CD4-positive, CD25-positive, alpha-beta regulatory T cell (primary cell): Measurements from ENCODE around the gene PDE4D. TPM values are rescaled to one million over a fixed set of nuclear protein-coding genes. Genes with fewer than 3 reads are reported as not detected.

Experiments used
- ATAC-seq, 2 donors: fragments of 150-1000 bp; cut with Tn5 transposase; one replicate each; pipeline ENCODE4 v1.10.0; 2021; ENCODE audit warnings: low read depth in 2 of 2, moderate number of reproducible peaks in 2 of 2, moderate library complexity in 1 of 2
- DNase-seq, 3 donors: peaks; one replicate each; pipeline versions ENCODE4 v3.0.0 to v3.0.0-alpha.2; 2012 to 2022; ENCODE audit warnings: mixed read lengths in 1 of 3
- H3K27ac ChIP-seq: one replicate; pipeline ENCODE4 v1.7.0; 2013; ENCODE audit warnings: mild to moderate bottlenecking, low read length; ENCODE audit not compliant: insufficient read depth, poor library complexity, severe bottlenecking
- H3K27me3 ChIP-seq: one replicate; pipeline ENCODE4 v1.7.0; 2013; ENCODE audit warnings: low read length; ENCODE audit not compliant: control insufficient read depth, insufficient read depth
- H3K36me3 ChIP-seq: one replicate; pipeline ENCODE4 v1.7.0; 2013; ENCODE audit warnings: mild to moderate bottlenecking, low read length, moderate library complexity; ENCODE audit not compliant: control insufficient read depth, insufficient read depth
- H3K4me1 ChIP-seq: 2 replicates; pipeline ENCODE4 v1.7.0; 2013; ENCODE audit warnings: mild to moderate bottlenecking, low read length; ENCODE audit not compliant: insufficient read depth, control insufficient read depth, poor library complexity, severe bottlenecking
- H3K4me3 ChIP-seq: one replicate; pipeline ENCODE4 v1.7.0; 2013; ENCODE audit warnings: low read depth, mild to moderate bottlenecking, low read length, moderate library complexity
- H3K9me3 ChIP-seq, 2 experiments: 1 replicate in 1 of 2; 2 replicates in 1 of 2; pipeline ENCODE4 v1.7.0; 2013; ENCODE audit warnings: low read length in 2 of 2, mild to moderate bottlenecking in 1 of 2, moderate library complexity in 1 of 2; ENCODE audit not compliant: control insufficient read depth in 2 of 2
- H3K27ac Mint-ChIP-seq, 3 donors: one replicate each; pipeline ENCODE4 v1.8.0; 2020 to 2022; ENCODE audit warnings: mild to moderate bottlenecking in 3 of 3, mixed read lengths in 3 of 3, moderate library complexity in 2 of 3
- H3K27me3 Mint-ChIP-seq: one replicate; pipeline ENCODE4 v1.8.0; 2022; ENCODE audit warnings: mild to moderate bottlenecking, mixed read lengths
- H3K36me3 Mint-ChIP-seq: one replicate; pipeline ENCODE4 v1.8.0; 2020; ENCODE audit warnings: mixed read lengths
- H3K4me1 Mint-ChIP-seq, 4 donors: one replicate each; pipeline ENCODE4 v1.8.0; 2020 to 2022; ENCODE audit warnings: mixed read lengths in 4 of 4, mild to moderate bottlenecking in 1 of 4
- H3K4me3 Mint-ChIP-seq, 4 donors: one replicate each; pipeline ENCODE4 v1.8.0; 2020 to 2022; ENCODE audit warnings: mild to moderate bottlenecking in 4 of 4, mixed read lengths in 4 of 4, moderate library complexity in 3 of 4
- H3K9me3 Mint-ChIP-seq, 7 donors: one replicate each; pipeline ENCODE4 v1.8.0; 2020 to 2022; ENCODE audit warnings: mixed read lengths in 7 of 7, mild to moderate bottlenecking in 3 of 7, moderate library complexity in 2 of 7
- polyA plus RNA-seq, 4 donors: library from polyadenylated mRNA; unstranded; fragments of 300-500 nt; fragmentation: Illumina TruSeq; gene quantifications; one replicate each; pipeline ENCODE4 v1.2.3, GENCODE V29; 2021
- total RNA-seq: library from RNA; stranded (reverse); gene quantifications from one replicate; pipeline ENCODE4 v1.2.3, GENCODE V29; 2022

Gene PDE4D
- total and polyA plus RNA-seq, 5 donors from 2014 or later: 2.1 to 39.9 (median 4.8) TPM

GRCh38 chr5:59587489-59588337 is 305.8 kb downstream of the PDE4D start:
- H3K4me3 Mint-ChIP-seq: no peak overlapping the region
- no peaks in the 10 kb centered on the region for H3K4me1 ChIP-seq
- no peaks in the 10 kb centered on the region for H3K9me3 ChIP-seq
- peaks cover 0 to 10% (median 4%) of the 10 kb centered on the region in 4 donors for H3K4me1 Mint-ChIP-seq
- H3K9me3 Mint-ChIP-seq: peaks cover 0 to 3% (median 0%) of the 10 kb centered on the region in 7 donors
- H3K4me3 ChIP-seq: no peak overlapping the region
- H3K27me3 Mint-ChIP-seq: no peaks in the 10 kb centered on the region
- H3K36me3 ChIP-seq: no peaks in the 10 kb centered on the region
- DNase-seq (no peak), ATAC-seq (no peak)
- H3K27ac Mint-ChIP-seq: no peak overlapping the region
- no peaks in the 10 kb centered on the region for H3K27me3 ChIP-seq
- no peak overlapping the region for H3K27ac ChIP-seq
- H3K36me3 Mint-ChIP-seq: no peaks in the 10 kb centered on the region

- no peak overlapping the region for H3K27ac ChIP-seq
- H3K27me3 ChIP-seq: no peaks in the 10 kb centered on the region
- Mint-ChIP-seq H3K4me1 (peaks cover 0 to 10% (median 3%) of the 10 kb centered on the region in 4 donors), H3K9me3 (peaks cover 0 to 3% (median 0%) of the 10 kb centered on the region in 7 donors), H3K36me3 (no peaks in the 10 kb centered on the region), H3K27me3 (no peaks in the 10 kb centered on the region), H3K4me3 (no peak overlapping the region), H3K27ac (no peak overlapping the region)
- DNase-seq (no peak), ATAC-seq (no peak)
- H3K4me3 ChIP-seq: no peak overlapping the region
- H3K4me1 ChIP-seq: no peaks in the 10 kb centered on the region
- H3K36me3 ChIP-seq: no peaks in the 10 kb centered on the region
- H3K9me3 ChIP-seq: no peaks in the 10 kb centered on the region
Measured at GRCh38 chr5:59586841-59587240, 306.7 kb downstream of the PDE4D start.

GRCh38 chr5:59584858-59585846 is 308.4 kb downstream of the PDE4D start:
- H3K9me3 Mint-ChIP-seq: peaks cover 0 to 3% (median 0%) of the 10 kb centered on the region in 7 donors
- H3K4me3 Mint-ChIP-seq: no peak overlapping the region
- no peaks in the 10 kb centered on the region for H3K36me3 Mint-ChIP-seq
- peaks cover 0 to 1% (median 0%) of the 10 kb centered on the region in 4 donors for H3K4me1 Mint-ChIP-seq
- H3K27ac ChIP-seq: no peak overlapping the region
- H3K4me1 ChIP-seq: no peaks in the 10 kb centered on the region
- no peak overlapping the region for H3K27ac Mint-ChIP-seq
- ATAC-seq (no peak), DNase-seq (no peak)
- no peaks in the 10 kb centered on the region for H3K9me3 ChIP-seq
- H3K27me3 Mint-ChIP-seq: no peaks in the 10 kb centered on the region
- no peaks in the 10 kb centered on the region for H3K27me3 ChIP-seq
- H3K36me3 ChIP-seq: no peaks in the 10 kb centered on the region
- H3K4me3 ChIP-seq: no peak overlapping the region

GRCh38 chr5:59583810-59584562 is 309.5 kb downstream of the PDE4D start:
- ATAC-seq (no peak), DNase-seq (no peak)
- H3K27ac Mint-ChIP-seq: no peak overlapping the region
- no peaks in the 10 kb centered on the region for H3K4me1 Mint-ChIP-seq
- H3K36me3 ChIP-seq: no peaks in the 10 kb centered on the region
- H3K4me3 ChIP-seq: no peak overlapping the region
- no peak overlapping the region for H3K4me3 Mint-ChIP-seq
- H3K27me3 ChIP-seq: no peaks in the 10 kb centered on the region
- no peak overlapping the region for H3K27ac ChIP-seq
- no peaks in the 10 kb centered on the region for H3K4me1 ChIP-seq
- no peaks in the 10 kb centered on the region for H3K36me3 Mint-ChIP-seq
- no peaks in the 10 kb centered on the region for H3K9me3 ChIP-seq
- no peaks in the 10 kb centered on the region for H3K27me3 Mint-ChIP-seq
- H3K9me3 Mint-ChIP-seq: peaks cover 0 to 3% (median 0%) of the 10 kb centered on the region in 7 donors

GRCh38 chr5:59583151-59583809 is 310.2 kb downstream of the PDE4D start:
- no peak overlapping the region for H3K27ac ChIP-seq
- Mint-ChIP-seq H3K4me3 (no peak overlapping the region), H3K4me1 (no peaks in the 10 kb centered on the region), H3K27ac (no peak overlapping the region), H3K36me3 (no peaks in the 10 kb centered on the region), H3K27me3 (no peaks in the 10 kb centered on the region), H3K9me3 (peaks cover 0 to 3% (median 0%) of the 10 kb centered on the region in 7 donors)
- H3K4me1 ChIP-seq: no peaks in the 10 kb centered on the region
- no peaks in the 10 kb centered on the region for H3K36me3 ChIP-seq
- no peak overlapping the region for H3K4me3 ChIP-seq
- DNase-seq (no peak), ATAC-seq (no peak)
- no peaks in the 10 kb centered on the region for H3K9me3 ChIP-seq
- H3K27me3 ChIP-seq: no peaks in the 10 kb centered on the region

GRCh38 chr5:59582746-59583145 is 310.8 kb downstream of the PDE4D start:
- Mint-ChIP-seq H3K4me3 (no peak overlapping the region), H3K27me3 (no peaks in the 10 kb centered on the region), H3K4me1 (no peaks in the 10 kb centered on the region), H3K36me3 (no peaks in the 10 kb centered on the region), H3K27ac (no peak overlapping the region), H3K9me3 (peaks cover 0 to 3% (median 0%) of the 10 kb centered on the region in 7 donors)
- Histone ChIP-seq H3K9me3 (no peaks in the 10 kb centered on the region), H3K36me3 (no peaks in the 10 kb centered on the region), H3K4me1 (no peaks in the 10 kb centered on the region), H3K27me3 (no peaks in the 10 kb centered on the region), H3K27ac (no peak overlapping the region), H3K4me3 (no peak overlapping the region)
- ATAC-seq (no peak), DNase-seq (no peak)

- no peaks in the 10 kb centered on the region for H3K4me1 ChIP-seq
- no peaks in the 10 kb centered on the region for H3K9me3 ChIP-seq
- no peak overlapping the region for H3K27ac ChIP-seq
- H3K36me3 Mint-ChIP-seq: no peaks in the 10 kb centered on the region
- ATAC-seq (no peak), DNase-seq (no peak)
- no peak overlapping the region for H3K4me3 Mint-ChIP-seq
- H3K27me3 ChIP-seq: no peaks in the 10 kb centered on the region
- H3K27ac Mint-ChIP-seq: no peak overlapping the region
- no peaks in the 10 kb centered on the region for H3K4me1 Mint-ChIP-seq
- H3K4me3 ChIP-seq: no peak overlapping the region
- H3K36me3 ChIP-seq: no peaks in the 10 kb centered on the region
- peaks cover 0 to 4% (median 0%) of the 10 kb centered on the region in 7 donors for H3K9me3 Mint-ChIP-seq
- no peaks in the 10 kb centered on the region for H3K27me3 Mint-ChIP-seq
Measured at GRCh38 chr5:59579824-59580167, 313.7 kb downstream of the PDE4D start.
